Activated B cell treated with CpG ODN at 0.5 μM for 24 hours (primary cell): ENCODE data around the gene LARP6. TPM values are rescaled to one million over a fixed set of nuclear protein-coding genes. Genes with fewer than 3 reads are reported as not detected.

Source experiments
- ATAC-seq: fragments of 200-7000 bp; cut with Tn5 transposase; one replicate; pipeline ENCODE4 v1.10.0; 2021; ENCODE audit warnings: low read depth, mild to moderate bottlenecking, moderate library complexity
- CTCF ChIA-PET: fragments of 350-600 bp; sonication (Branson Sonifier 250); formaldehyde crosslinking; loops from one replicate; lab custom pipeline; 2021; ENCODE audit warnings: antibody characterized with exemption; lab: Charles Lee
- POLR2A ChIA-PET: fragments of 350-600 bp; sonication (Branson Sonifier 250); formaldehyde crosslinking; loops from one replicate; lab custom pipeline; 2021; ENCODE audit warnings: antibody characterized with exemption; lab: Charles Lee
- DNase-seq: peaks from one replicate; pipeline ENCODE4 v3.0.0; 2022
- H3K27ac Mint-ChIP-seq: one replicate; pipeline ENCODE4 v1.8.0; 2020; ENCODE audit warnings: mixed read lengths
- H3K27me3 Mint-ChIP-seq: one replicate; pipeline ENCODE4 v1.8.0; 2021; ENCODE audit warnings: mixed read lengths
- H3K36me3 Mint-ChIP-seq: one replicate; pipeline ENCODE4 v1.8.0; 2021; ENCODE audit warnings: low read depth, mixed read lengths
- H3K4me1 Mint-ChIP-seq: one replicate; pipeline ENCODE4 v1.8.0; 2021; ENCODE audit warnings: mixed read lengths
- H3K4me3 Mint-ChIP-seq: one replicate; pipeline ENCODE4 v1.8.0; 2020; ENCODE audit warnings: mild to moderate bottlenecking, mixed read lengths
- H3K9me3 Mint-ChIP-seq: one replicate; pipeline ENCODE4 v1.8.0; 2020; ENCODE audit warnings: mixed read lengths
- intact Hi-C: fragments of 100-400 bp; cut with micrococcal nuclease; formaldehyde crosslinking; loops from one replicate; pipeline ENCODE4 v1.15.1; 2024
- total RNA-seq: library from RNA; stranded (reverse); gene quantifications from 2 replicates; pipeline ENCODE4 v1.2.3, GENCODE V29; 2022
- TF ChIP-seq, protein P1 (sequence below): fragments of 200-600 bp; IDR thresholded peaks from one replicate; pipeline ENCODE4 v1.8.0; 2022; ENCODE audit warnings: antibody characterized with exemption, mild to moderate bottlenecking

Gene LARP6
- total RNA-seq, 1 donor from 2014 or later: not detected

DNA sequence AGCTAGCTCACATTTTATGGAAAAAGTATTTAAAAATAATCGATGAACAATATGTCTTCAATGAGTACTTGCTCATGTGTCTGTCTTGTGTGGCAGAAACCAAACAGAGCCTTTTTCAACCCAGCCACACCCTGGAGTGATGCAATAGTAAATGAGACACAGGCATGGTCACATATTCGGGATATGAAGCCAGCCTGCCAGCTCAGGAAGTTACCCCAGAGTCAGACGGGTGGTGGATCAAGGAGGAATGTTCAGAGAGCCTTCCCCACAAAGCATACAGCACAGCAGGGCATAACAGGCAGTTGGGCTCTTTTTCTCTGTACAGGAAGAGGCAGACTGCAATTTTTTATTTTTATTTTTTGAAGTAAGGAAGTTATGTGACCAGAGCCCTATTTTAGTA is 27.3 kb downstream of the LARP6 start:
- DNase-seq: no peak
- TF ChIP-seq, protein P1, sequence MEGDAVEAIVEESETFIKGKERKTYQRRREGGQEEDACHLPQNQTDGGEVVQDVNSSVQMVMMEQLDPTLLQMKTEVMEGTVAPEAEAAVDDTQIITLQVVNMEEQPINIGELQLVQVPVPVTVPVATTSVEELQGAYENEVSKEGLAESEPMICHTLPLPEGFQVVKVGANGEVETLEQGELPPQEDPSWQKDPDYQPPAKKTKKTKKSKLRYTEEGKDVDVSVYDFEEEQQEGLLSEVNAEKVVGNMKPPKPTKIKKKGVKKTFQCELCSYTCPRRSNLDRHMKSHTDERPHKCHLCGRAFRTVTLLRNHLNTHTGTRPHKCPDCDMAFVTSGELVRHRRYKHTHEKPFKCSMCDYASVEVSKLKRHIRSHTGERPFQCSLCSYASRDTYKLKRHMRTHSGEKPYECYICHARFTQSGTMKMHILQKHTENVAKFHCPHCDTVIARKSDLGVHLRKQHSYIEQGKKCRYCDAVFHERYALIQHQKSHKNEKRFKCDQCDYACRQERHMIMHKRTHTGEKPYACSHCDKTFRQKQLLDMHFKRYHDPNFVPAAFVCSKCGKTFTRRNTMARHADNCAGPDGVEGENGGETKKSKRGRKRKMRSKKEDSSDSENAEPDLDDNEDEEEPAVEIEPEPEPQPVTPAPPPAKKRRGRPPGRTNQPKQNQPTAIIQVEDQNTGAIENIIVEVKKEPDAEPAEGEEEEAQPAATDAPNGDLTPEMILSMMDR: no peak
- H3K27ac Mint-ChIP-seq: no peak overlapping the region
- no peak for ATAC-seq
- no peaks in the 10 kb centered on the region for H3K36me3 Mint-ChIP-seq
- POLR2A ChIA-PET: no interaction called here
- H3K9me3 Mint-ChIP-seq: no peaks in the 10 kb centered on the region
- H3K4me3 Mint-ChIP-seq: no peak overlapping the region
- CTCF ChIA-PET: no interaction called here
- no peaks in the 10 kb centered on the region for H3K4me1 Mint-ChIP-seq
- intact Hi-C loops: no loop called here
- peaks cover 13% of the 10 kb centered on the region for H3K27me3 Mint-ChIP-seq

DNA sequence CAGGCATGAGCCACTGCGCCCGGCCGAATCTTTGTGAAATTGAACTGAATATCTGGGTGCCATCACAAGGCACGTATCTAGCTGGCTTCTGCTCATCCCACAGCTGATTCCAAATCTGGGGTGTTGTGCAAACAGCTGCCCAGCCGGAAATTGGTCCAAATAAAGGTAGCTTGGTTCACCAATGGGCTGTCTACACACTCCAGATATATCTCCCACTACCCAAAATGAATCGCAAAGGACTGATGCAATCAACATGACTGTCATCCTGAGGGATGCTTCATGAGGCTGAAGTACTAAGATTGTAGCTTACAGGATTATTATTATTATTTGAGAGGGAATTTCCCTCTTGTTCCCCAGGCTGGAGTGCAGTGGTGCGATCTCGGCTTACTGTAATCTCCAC is 28.1 kb downstream of the LARP6 start:
- POLR2A ChIA-PET: no interaction called here
- no peak for ATAC-seq
- no peak for DNase-seq
- TF ChIP-seq, protein P1: no peak
- H3K36me3 Mint-ChIP-seq: no peaks in the 10 kb centered on the region
- H3K4me3 Mint-ChIP-seq: no peak overlapping the region
- intact Hi-C loops: no loop called here
- CTCF ChIA-PET: interaction anchor here (1.0 to 2.5 kb wide), 4 partner anchors 7 to 616 kb away, joined by 3 to 11 read pairs (median 4); no protein-coding TSS in a partner anchor
- H3K27ac Mint-ChIP-seq: no peak overlapping the region
- no peaks in the 10 kb centered on the region for H3K4me1 Mint-ChIP-seq
- peaks cover 13% of the 10 kb centered on the region for H3K27me3 Mint-ChIP-seq
- H3K9me3 Mint-ChIP-seq: no peaks in the 10 kb centered on the region

DNA sequence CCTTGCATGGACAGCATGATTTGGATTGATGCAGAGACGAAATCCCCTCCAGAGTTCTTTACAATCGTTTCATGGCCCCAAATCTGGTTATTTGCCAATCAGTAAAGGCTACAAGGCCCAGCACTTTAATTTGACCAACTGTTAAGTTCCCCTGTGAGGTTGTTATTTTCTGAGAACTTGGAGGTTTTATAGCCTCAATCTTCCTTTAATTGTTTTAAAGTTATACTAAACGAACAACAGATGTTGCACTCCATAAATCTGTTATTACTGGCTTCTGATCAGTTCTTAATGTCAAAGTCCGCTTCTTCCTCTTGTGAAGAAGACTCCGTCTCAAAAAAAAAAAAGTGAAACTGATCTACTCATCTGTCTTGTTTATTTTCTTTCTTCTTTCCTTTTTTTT is 30.8 kb downstream of the LARP6 start:
- ChIA-PET POLR2A (no interaction called here), CTCF (no interaction called here)
- no peak overlapping the region for H3K27ac Mint-ChIP-seq
- peaks cover 8% of the 10 kb centered on the region for H3K27me3 Mint-ChIP-seq
- DNase-seq: no peak
- intact Hi-C loops: no loop called here
- no peaks in the 10 kb centered on the region for H3K9me3 Mint-ChIP-seq
- H3K4me3 Mint-ChIP-seq: no peak overlapping the region
- ATAC-seq: no peak
- H3K4me1 Mint-ChIP-seq: no peaks in the 10 kb centered on the region
- no peaks in the 10 kb centered on the region for H3K36me3 Mint-ChIP-seq
- TF ChIP-seq, protein P1: no peak

GRCh38 chr15:70820214-70820613 is 33.7 kb downstream of the LARP6 start:
- no peak overlapping the region for H3K4me3 Mint-ChIP-seq
- DNase-seq (no peak), ATAC-seq (no peak)
- H3K9me3 Mint-ChIP-seq: no peaks in the 10 kb centered on the region
- peaks cover 5% of the 10 kb centered on the region for H3K27me3 Mint-ChIP-seq
- H3K27ac Mint-ChIP-seq: no peak overlapping the region
- ChIA-PET CTCF (no interaction called here), POLR2A (no interaction called here)
- TF ChIP-seq, protein P1: no peak
- H3K36me3 Mint-ChIP-seq: no peaks in the 10 kb centered on the region
- intact Hi-C loops: no loop called here
- H3K4me1 Mint-ChIP-seq: no peaks in the 10 kb centered on the region

DNA sequence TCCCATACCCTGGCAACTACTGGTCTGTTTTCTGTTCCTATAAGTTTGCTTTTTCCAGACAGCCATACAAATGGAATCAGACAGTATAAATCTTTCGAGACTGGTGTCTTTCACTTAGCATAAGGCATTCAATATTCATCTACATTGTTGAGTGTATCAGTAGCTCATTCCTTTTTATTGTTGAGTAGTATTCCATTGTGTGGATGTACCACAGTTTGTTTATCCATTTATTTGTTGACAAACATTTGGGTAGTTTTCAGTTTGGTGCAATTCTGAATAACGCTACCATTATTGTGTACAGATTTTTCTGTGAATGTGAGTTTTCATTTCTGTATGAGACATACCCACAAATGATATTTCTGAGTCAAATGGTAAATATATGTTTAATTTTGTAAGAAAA is 35.4 kb downstream of the LARP6 start:
- H3K4me3 Mint-ChIP-seq: no peak overlapping the region
- H3K27ac Mint-ChIP-seq: no peak overlapping the region
- no peaks in the 10 kb centered on the region for H3K36me3 Mint-ChIP-seq
- POLR2A ChIA-PET: no interaction called here
- intact Hi-C loops: no loop called here
- no peaks in the 10 kb centered on the region for H3K4me1 Mint-ChIP-seq
- CTCF ChIA-PET: no interaction called here
- ATAC-seq (no peak), DNase-seq (no peak)
- H3K9me3 Mint-ChIP-seq: no peaks in the 10 kb centered on the region
- H3K27me3 Mint-ChIP-seq: no peaks in the 10 kb centered on the region
- TF ChIP-seq, protein P1: no peak
